ENCODE measurements around the gene GATA5. TPM values are rescaled to one million over a fixed set of nuclear protein-coding genes. Genes with fewer than 3 reads are reported as not detected.

The GATA5 gene
- total RNA-seq, 1 donor from 2014 or later, result not detected

DNA sequence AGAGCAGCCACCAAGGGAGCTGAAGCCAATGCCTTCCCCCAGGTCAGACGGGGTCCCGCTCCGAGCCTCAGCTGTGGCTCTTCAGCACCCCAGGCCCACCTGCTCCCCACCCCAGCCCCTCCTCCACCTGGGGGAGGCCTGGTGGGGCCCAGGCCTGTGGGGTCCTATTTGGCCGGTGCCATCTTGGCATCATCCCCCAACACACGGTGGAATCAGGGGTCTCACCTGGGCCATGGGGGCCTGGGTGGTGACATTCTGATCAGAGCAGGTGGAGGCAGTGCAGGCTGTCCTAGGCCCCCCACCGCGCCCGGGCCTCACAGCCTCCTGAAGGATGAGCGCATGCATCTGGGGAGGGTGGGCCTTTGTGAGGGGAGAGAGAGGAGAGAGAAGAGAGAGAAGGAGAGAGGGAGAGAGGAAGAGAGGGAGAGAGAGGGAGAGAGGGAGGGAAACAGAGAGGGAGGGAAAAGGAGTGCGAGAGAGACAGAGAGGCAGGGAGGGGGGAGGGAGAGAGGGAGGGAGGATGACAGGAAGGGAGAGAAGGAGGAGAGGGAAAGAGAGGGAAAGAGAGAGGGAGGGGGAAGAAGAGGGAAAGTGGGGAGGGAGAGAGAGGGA, 24.5 kb downstream of the GATA5 start:
- DNase-seq (ENCODE audit: low spot score), result no peak
- Mint-ChIP-seq H3K36me3 (ENCODE audit: low read depth) (no peaks in the 10 kb centered on the region), H3K9me3 (ENCODE audit: low read depth) (no peaks in the 10 kb centered on the region), H3K27me3 (ENCODE audit: low read depth) (peaks cover 28% of the 10 kb centered on the region), H3K4me1 (ENCODE audit: low read depth) (no peaks in the 10 kb centered on the region), H3K4me3 (ENCODE audit: unreplicated experiment) (no peak overlapping the region), H3K27ac (ENCODE audit: unreplicated experiment) (no peak overlapping the region)
- no peak for TF ChIP-seq CTCF (IDR thresholded peaks at IDR 0.05)

DNA sequence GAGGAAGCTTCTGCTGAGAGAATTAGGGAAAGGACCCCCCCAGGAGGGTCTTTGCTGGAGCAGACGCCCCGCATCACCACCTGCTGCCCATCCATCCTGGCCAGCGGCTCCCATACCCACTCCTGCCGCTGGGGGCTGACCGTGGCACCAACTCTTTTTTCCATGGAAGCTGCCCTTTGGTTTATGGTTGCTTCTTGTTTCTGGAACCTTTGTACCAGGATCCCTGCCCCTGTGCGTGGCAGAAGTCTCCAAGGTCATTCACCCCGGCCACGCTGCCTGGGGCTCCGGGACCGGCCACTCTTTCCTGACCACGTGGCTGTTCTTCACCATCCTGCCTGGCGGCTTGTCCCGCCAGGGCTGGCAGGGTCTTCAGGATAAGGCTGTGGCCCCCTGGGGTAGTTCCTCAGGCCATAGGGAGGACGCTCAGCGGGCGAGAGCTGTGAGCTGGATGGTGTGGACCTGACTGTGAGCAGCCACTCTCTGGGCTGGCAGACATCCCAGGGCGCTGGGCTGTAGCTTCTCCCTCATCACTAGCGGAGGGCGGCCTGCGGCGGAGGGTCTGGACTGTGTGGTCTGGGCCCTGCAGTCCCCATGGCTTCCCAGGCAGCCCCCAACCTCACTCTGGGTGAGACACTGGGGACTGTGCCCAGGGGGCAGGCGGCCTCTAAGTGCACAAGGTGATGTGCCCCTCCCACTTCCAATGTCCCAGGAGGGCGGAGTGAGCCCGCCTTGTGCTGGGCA, 25.7 kb downstream of the GATA5 start:
- Mint-ChIP-seq H3K36me3 (ENCODE audit: low read depth) (no peaks in the 10 kb centered on the region), H3K9me3 (ENCODE audit: low read depth) (no peaks in the 10 kb centered on the region), H3K27ac (ENCODE audit: unreplicated experiment) (no peak overlapping the region), H3K4me1 (ENCODE audit: low read depth) (no peaks in the 10 kb centered on the region), H3K27me3 (ENCODE audit: low read depth) (peaks cover 28% of the 10 kb centered on the region), H3K4me3 (ENCODE audit: unreplicated experiment) (no peak overlapping the region)
- DNase-seq (ENCODE audit: low spot score), result no peak
- TF ChIP-seq CTCF (IDR thresholded peaks at IDR 0.05), result peak; percentile 35

GRCh38 chr20:62448788-62449187, 27.0 kb downstream of the GATA5 start:
- Mint-ChIP-seq H3K9me3 (ENCODE audit: low read depth) (no peaks in the 10 kb centered on the region), H3K4me3 (ENCODE audit: unreplicated experiment) (no peak overlapping the region), H3K4me1 (ENCODE audit: low read depth) (no peaks in the 10 kb centered on the region), H3K27me3 (ENCODE audit: low read depth) (peaks cover 26% of the 10 kb centered on the region), H3K27ac (ENCODE audit: unreplicated experiment) (no peak overlapping the region), H3K36me3 (ENCODE audit: low read depth) (no peaks in the 10 kb centered on the region)
- DNase-seq (ENCODE audit: low spot score), result no peak
- TF ChIP-seq CTCF (IDR thresholded peaks at IDR 0.05), result no peak

DNA sequence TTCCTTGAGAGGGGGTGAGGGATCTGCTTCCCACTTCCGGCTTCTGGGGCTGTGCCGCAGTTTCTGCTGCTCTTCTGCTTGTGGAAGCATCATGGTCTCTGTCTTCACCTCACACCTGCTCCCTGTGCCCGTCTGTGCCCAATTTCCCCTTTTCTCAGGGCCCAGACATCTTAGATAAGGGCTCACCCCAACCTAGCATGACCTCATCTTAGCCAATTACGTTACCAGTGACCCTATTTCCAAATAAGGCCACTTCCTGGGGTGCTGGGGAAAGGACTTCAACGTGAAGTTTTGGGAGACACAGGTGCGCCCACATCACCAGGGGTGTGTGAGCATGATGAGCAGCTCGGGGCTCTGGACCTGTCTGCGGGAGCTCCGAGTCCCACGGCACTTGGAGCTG, 27.8 kb downstream of the GATA5 start:
- Mint-ChIP-seq H3K4me1 (ENCODE audit: low read depth) (no peaks in the 10 kb centered on the region), H3K9me3 (ENCODE audit: low read depth) (no peaks in the 10 kb centered on the region), H3K27ac (ENCODE audit: unreplicated experiment) (no peak overlapping the region), H3K36me3 (ENCODE audit: low read depth) (no peaks in the 10 kb centered on the region), H3K27me3 (ENCODE audit: low read depth) (peaks cover 27% of the 10 kb centered on the region), H3K4me3 (ENCODE audit: unreplicated experiment) (no peak overlapping the region)
- no peak for DNase-seq (ENCODE audit: low spot score)
- TF ChIP-seq CTCF (IDR thresholded peaks at IDR 0.05), result no peak

- Mint-ChIP-seq H3K4me1 (ENCODE audit: low read depth) (no peaks in the 10 kb centered on the region), H3K9me3 (ENCODE audit: low read depth) (no peaks in the 10 kb centered on the region), H3K4me3 (ENCODE audit: unreplicated experiment) (no peak overlapping the region), H3K27ac (ENCODE audit: unreplicated experiment) (no peak overlapping the region), H3K27me3 (ENCODE audit: low read depth) (peaks cover 30% of the 10 kb centered on the region), H3K36me3 (ENCODE audit: low read depth) (no peaks in the 10 kb centered on the region)
- DNase-seq (ENCODE audit: low spot score), result no peak
- no peak for TF ChIP-seq CTCF (IDR thresholded peaks at IDR 0.05)
These were observed 28.6 kb downstream of the GATA5 start for GRCh38 chr20:62446888-62447869.
